GM21825 (cell line): ENCODE measurements around the gene APP.
"Not testable (repeated sequence)": the region's sequence is repeated elsewhere in the genome, so short reads cannot be mapped to it uniquely, and the experiment has no call there.

Experiments
- ATAC-seq: cut with Tn5 transposase; IDR thresholded peaks from one replicate; pipeline ENCODE4 v1.9.1; 2021; ENCODE audit warnings: mild to moderate bottlenecking, moderate library complexity; ENCODE audit not compliant: unreplicated experiment

Gene APP

GRCh38 chr21:26105819-26106218, 64.8 kb downstream of the APP start:
- no peak for ATAC-seq

GRCh38 chr21:26100573-26100972, 70.0 kb downstream of the APP start:
- no peak for ATAC-seq

- ATAC-seq: no peak
Observed at GRCh38 chr21:26099610-26100219, 70.9 kb downstream of the APP start.

GRCh38 chr21:26098772-26099397, 71.7 kb downstream of the APP start:
- no peak for ATAC-seq

GRCh38 chr21:26097475-26097874, 73.1 kb downstream of the APP start:
- no peak for ATAC-seq

- ATAC-seq: no peak
Observed at GRCh38 chr21:26096494-26097371, 73.8 kb downstream of the APP start.

- no peak for ATAC-seq
Observed at GRCh38 chr21:26095131-26095530, 75.4 kb downstream of the APP start.

- ATAC-seq: no peak
Observed at GRCh38 chr21:26093122-26093521, 77.4 kb downstream of the APP start.

- ATAC-seq: no peak
Observed at GRCh38 chr21:26091480-26092018, 79.0 kb downstream of the APP start.

- ATAC-seq: no peak
Observed at GRCh38 chr21:26089730-26090129, 80.8 kb downstream of the APP start.

GRCh38 chr21:26087223-26087918, 83.2 kb downstream of the APP start:
- ATAC-seq: no peak

- no peak for ATAC-seq
Observed at GRCh38 chr21:26085882-26086281, 84.7 kb downstream of the APP start.

GRCh38 chr21:26085127-26085526, 85.4 kb downstream of the APP start:
- ATAC-seq: no peak

GRCh38 chr21:26082549-26082948, 88.0 kb downstream of the APP start:
- ATAC-seq: no peak

- ATAC-seq: not testable (repeated sequence)
Observed at GRCh38 chr21:26081175-26081760, 89.3 kb downstream of the APP start.

GRCh38 chr21:26080211-26080610, 90.4 kb downstream of the APP start:
- ATAC-seq: no peak

- ATAC-seq: no peak
Observed at GRCh38 chr21:26079366-26079765, 91.2 kb downstream of the APP start.

- no peak for ATAC-seq
Observed at GRCh38 chr21:26077521-26077920, 93.0 kb downstream of the APP start.

- no peak for ATAC-seq
Observed at GRCh38 chr21:26072666-26073615, 97.6 kb downstream of the APP start.
